ENCODE data around the gene WDR4. TPM values are rescaled to one million over a fixed set of nuclear protein-coding genes. Genes with fewer than 3 reads are reported as not detected.
"Not testable (repeated sequence)": the region's sequence is repeated elsewhere in the genome, so short reads cannot be mapped to it uniquely, and the experiment has no call there.

Gene WDR4
- total and polyA plus RNA-seq, 4 donors = 2.5 to 13.9 (median 8.4) TPM

DNA sequence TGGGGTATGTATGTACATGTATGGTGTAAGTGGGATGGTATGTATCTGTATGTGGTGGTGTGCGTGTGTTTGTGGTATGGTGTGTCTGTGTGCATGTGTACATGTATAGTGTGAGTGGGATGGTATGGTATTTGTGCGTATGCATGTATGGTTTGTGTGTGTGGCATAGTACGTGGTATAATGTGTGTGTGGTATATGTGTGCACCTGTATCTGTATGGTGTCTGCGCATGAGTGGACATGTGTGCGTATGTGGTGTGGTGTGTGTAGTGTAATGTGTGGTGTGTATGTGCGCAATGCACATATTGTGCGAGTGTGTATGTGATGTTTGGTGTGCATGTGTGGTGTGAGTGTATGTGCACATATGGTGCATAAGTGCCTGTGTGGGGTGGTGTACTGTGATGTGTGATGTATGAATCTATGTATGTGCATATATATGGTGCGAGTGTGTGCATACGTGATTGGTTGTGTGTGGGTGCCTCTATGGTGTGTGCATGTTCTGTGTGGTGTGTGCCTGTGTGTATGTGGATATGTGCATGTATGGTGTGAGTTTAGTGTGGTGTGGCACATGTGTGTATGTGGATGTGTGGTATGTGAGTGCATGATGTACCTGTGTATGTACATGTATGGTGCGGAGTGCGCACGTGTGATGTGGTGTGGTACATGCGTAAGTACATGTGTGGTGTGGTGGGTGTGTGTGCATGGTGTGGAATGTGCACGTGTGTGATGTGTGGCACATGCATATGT is 38.8 kb downstream of the WDR4 start:
- Histone ChIP-seq H3K4me1 (ENCODE audit: control insufficient read depth in 1 of 2, insufficient read depth in 2 of 2, low read length in 2 of 2) (no peaks in the 10 kb centered on the region), H3K36me3 (ENCODE audit: control insufficient read depth in 1 of 2, insufficient read depth in 2 of 2, low read length in 1 of 2) (peaks cover 0 to 8% of the 10 kb centered on the region in 2 donors), H3K27me3 (ENCODE audit: control insufficient read depth in 1 of 2, insufficient read depth in 2 of 2, low read length in 1 of 2) (no peaks in the 10 kb centered on the region), H3K4me3 (ENCODE audit: low read length in 2 of 2) (no peak overlapping the region), H3K9me3 (ENCODE audit: control insufficient read depth, low read length) (no peaks in the 10 kb centered on the region), H3K27ac (ENCODE audit: low read depth in 1 of 2, low read length in 2 of 2) (no peak overlapping the region)
- 95 to 96% methylated on average over 14 of the region's 14 CpGs for WGBS, 2 donors
- intact Hi-C loops (cut with DNase I) = no loop called here
- DNase-seq (peak in 1 of 2 donors; percentile 26), ATAC-seq (ENCODE audit: low FRiP score) (no peak)

DNA sequence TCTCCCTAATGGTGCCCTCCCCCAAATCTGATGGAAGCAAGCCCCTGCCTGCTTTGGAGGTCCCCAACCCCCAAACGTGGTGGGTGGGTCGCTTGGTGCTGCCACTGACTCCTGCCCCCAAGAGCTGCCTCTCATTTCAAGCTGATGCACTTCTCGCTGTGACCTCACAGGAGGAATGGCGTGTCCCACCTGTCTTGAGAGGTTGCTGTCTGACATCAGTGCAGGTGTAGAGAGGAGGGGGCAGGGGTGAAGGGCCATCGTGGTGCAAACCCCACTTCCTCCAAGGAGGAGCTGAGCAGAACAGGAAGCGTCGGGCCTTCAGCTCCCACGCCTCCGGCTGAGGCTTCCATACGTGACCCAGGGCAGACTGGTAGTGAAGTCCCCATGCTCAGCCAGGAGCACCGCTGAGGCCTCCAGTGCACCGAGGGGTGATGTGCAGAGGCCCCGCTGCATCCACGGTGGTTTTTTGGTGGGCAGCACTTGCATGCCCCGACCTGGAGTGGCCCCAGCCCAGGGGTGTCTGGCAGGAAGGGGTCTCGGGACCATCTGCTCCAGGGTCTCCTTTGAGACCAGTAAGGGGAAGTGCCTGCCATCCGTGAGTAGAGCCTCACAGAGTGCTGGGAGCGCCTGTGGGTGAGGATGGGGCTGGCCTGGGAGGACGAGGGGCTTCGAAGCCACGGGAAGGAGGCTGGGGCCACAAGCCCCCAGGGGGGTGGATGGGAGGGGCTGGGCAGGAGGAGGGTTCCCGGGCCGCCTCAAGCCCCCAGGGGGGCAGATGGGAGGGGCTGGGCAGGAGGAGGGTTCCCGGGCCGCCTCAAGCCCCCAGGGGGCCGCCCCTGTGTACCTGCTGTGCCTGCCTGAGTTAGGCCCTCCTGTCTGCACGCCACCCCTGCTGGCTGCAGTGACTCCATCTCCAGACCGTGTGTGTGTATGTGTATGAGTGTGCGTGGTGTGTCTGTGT is 39.8 kb downstream of the WDR4 start:
- Histone ChIP-seq H3K9me3 (ENCODE audit: control insufficient read depth, low read length) (no peaks in the 10 kb centered on the region), H3K27ac (ENCODE audit: low read depth in 1 of 2, low read length in 2 of 2) (no peak overlapping the region), H3K27me3 (ENCODE audit: control insufficient read depth in 1 of 2, insufficient read depth in 2 of 2, low read length in 1 of 2) (no peaks in the 10 kb centered on the region), H3K36me3 (ENCODE audit: control insufficient read depth in 1 of 2, insufficient read depth in 2 of 2, low read length in 1 of 2) (peaks cover 0 to 8% of the 10 kb centered on the region in 2 donors), H3K4me1 (ENCODE audit: control insufficient read depth in 1 of 2, insufficient read depth in 2 of 2, low read length in 2 of 2) (no peaks in the 10 kb centered on the region), H3K4me3 (ENCODE audit: low read length in 2 of 2) (no peak overlapping the region)
- ATAC-seq (ENCODE audit: low FRiP score) (no peak), DNase-seq (peak in 1 of 2 donors; percentile 66)
- 87 to 93% methylated on average over 23 to 29 of the region's 29 CpGs for WGBS, 2 donors
- intact Hi-C loops (cut with DNase I) = no loop called here

DNA sequence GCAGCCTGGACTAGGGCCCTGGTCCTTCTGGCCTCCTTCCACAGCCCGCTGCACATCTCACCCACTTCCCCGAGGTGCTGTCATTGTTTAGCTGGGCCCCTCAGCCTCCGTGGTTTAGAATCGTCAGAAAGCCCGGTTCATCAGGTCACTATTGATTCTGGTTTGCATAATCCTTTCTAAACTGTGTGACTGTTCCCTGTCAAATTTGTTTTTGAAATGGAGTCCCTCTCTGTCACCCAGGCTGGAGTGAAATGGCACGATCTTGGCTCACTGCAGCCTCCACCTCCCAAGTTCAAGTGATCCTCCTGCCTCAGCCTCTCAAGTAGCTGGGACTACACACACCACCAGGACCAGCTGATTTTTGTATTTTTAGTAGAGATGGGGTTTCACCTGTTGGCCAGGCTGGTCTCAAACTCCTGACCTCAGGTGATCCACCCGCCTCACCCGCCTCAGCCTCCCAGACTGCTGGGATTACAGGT is 41.1 kb downstream of the WDR4 start:
- H3K27me3 ChIP-seq (ENCODE audit: control insufficient read depth in 1 of 2, insufficient read depth in 2 of 2, low read length in 1 of 2); H3K4me3 ChIP-seq (ENCODE audit: low read length in 2 of 2); H3K36me3 ChIP-seq (ENCODE audit: control insufficient read depth in 1 of 2, insufficient read depth in 2 of 2, low read length in 1 of 2); H3K9me3 ChIP-seq (ENCODE audit: control insufficient read depth, low read length); H3K27ac ChIP-seq (ENCODE audit: low read depth in 1 of 2, low read length in 2 of 2); ATAC-seq (ENCODE audit: low FRiP score); H3K4me1 ChIP-seq (ENCODE audit: control insufficient read depth in 1 of 2, insufficient read depth in 2 of 2, low read length in 2 of 2); intact Hi-C loops (cut with DNase I): not testable (repeated sequence)
- peak in 1 of 2 donors; percentile 34 for DNase-seq
- WGBS, 2 donors = 69 to 75% methylated on average over 8 of the region's 8 CpGs

DNA sequence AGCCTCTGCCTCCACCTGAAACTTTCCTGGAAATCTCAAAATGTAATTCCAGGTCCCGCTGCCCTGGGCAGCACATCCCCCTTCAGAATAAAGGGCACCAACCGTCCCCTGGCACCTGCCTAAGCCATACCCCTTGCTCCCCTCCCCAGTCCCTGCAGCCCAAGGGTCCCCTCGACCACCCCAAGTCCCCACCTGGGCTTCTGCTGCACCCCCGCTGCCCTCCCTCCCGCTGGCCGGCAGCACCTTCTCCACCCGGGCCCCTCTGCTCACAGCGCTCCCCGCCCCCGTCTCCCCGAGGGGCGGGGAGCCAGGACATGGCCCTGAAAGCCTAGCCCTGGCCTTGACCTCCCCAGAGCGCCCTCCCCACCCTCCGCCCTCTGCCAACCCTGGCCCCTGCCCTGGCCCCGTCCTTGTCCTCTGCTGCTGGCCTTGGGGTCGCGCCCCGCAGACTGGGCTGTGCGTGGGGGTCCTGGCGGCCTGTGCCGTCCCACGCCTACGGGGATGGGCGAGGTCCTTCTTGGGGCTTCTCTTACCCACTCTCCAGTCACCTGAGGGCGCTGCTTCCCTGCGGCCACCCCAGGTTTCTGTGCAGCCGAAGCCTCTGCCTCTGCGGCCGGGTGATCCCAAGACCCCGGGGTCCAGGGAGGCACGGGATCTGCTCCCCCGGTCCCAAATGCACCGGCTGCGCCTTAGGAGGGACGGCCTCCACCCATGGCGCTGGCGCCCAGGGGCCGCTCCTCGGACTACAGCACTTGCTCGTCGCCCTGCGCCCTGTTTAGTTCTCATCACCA is 41.7 kb downstream of the WDR4 start:
- 43 to 53% methylated on average over 37 to 42 of the region's 42 CpGs for WGBS, 2 donors
- no peak overlapping the region for H3K27ac ChIP-seq (ENCODE audit: low read depth in 1 of 2, low read length in 2 of 2)
- H3K27me3 ChIP-seq (ENCODE audit: control insufficient read depth in 1 of 2, insufficient read depth in 2 of 2, low read length in 1 of 2) = no peaks in the 10 kb centered on the region
- no peaks in the 10 kb centered on the region for H3K9me3 ChIP-seq (ENCODE audit: control insufficient read depth, low read length)
- no peak overlapping the region for H3K4me3 ChIP-seq (ENCODE audit: low read length in 2 of 2)
- ATAC-seq (ENCODE audit: low FRiP score) (peak; percentile 2), DNase-seq (peak in 1 of 2 donors; percentile 74)
- H3K36me3 ChIP-seq (ENCODE audit: control insufficient read depth in 1 of 2, insufficient read depth in 2 of 2, low read length in 1 of 2) = peaks cover 0 to 8% of the 10 kb centered on the region in 2 donors
- H3K4me1 ChIP-seq (ENCODE audit: control insufficient read depth in 1 of 2, insufficient read depth in 2 of 2, low read length in 2 of 2) = no peaks in the 10 kb centered on the region
- intact Hi-C loops (cut with DNase I) = no loop called here

DNA sequence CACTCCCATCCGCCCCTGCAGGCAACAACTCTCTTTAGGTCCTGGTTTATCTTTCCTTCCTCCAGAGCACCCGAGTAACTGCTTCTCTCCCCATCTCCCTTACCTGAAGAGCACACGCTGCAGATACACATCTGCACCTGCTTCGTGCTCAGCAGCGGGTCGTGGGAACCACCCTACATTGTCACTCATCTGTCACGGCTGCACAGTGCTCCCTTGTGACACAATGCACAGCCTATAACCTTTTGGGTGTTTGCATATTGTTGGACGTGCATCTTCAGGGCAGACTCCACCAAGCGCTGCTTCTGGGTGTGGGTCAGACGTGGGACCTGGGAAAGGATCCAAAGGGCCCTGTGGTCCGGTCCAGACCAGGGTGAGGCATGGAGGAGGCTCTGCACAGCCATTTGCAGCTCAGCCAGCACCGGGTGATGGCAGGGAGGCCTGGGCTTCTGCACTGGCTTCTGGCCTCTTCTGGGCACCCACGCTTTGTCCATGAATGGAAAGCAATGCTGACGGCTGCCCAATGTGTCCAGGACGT is 42.5 kb downstream of the WDR4 start:
- Histone ChIP-seq H3K36me3 (ENCODE audit: control insufficient read depth in 1 of 2, insufficient read depth in 2 of 2, low read length in 1 of 2) (peaks cover 0 to 8% of the 10 kb centered on the region in 2 donors), H3K27ac (ENCODE audit: low read depth in 1 of 2, low read length in 2 of 2) (no peak overlapping the region), H3K4me3 (ENCODE audit: low read length in 2 of 2) (no peak overlapping the region), H3K9me3 (ENCODE audit: control insufficient read depth, low read length) (no peaks in the 10 kb centered on the region), H3K27me3 (ENCODE audit: control insufficient read depth in 1 of 2, insufficient read depth in 2 of 2, low read length in 1 of 2) (no peaks in the 10 kb centered on the region), H3K4me1 (ENCODE audit: control insufficient read depth in 1 of 2, insufficient read depth in 2 of 2, low read length in 2 of 2) (no peaks in the 10 kb centered on the region)
- DNase-seq = peak in 1 of 2 donors; percentile 55
- no peak for ATAC-seq (ENCODE audit: low FRiP score)
- intact Hi-C loops (cut with DNase I) = no loop called here
- WGBS, 2 donors = 48 to 52% methylated on average over 15 of the region's 15 CpGs

DNA sequence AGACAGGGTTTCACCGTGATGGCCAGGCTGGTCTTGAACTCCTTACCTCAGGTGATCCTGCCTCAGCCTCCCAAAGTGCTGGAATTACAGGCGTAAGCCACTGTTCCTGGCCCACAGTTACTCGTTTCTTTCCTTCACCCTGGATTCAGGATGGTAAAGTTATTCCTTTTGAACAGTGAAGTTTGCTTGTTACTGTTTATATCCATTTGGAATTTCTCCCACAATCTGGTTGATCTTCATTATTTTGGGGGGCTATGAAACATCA is 43.0 kb downstream of the WDR4 start:
- no peak for ATAC-seq (ENCODE audit: low FRiP score)
- intact Hi-C loops (cut with DNase I) = no loop called here
- no peak for DNase-seq
- Histone ChIP-seq H3K27ac (ENCODE audit: low read depth in 1 of 2, low read length in 2 of 2) (no peak overlapping the region), H3K4me3 (ENCODE audit: low read length in 2 of 2) (no peak overlapping the region), H3K36me3 (ENCODE audit: control insufficient read depth in 1 of 2, insufficient read depth in 2 of 2, low read length in 1 of 2) (peaks cover 0 to 6% of the 10 kb centered on the region in 2 donors), H3K4me1 (ENCODE audit: control insufficient read depth in 1 of 2, insufficient read depth in 2 of 2, low read length in 2 of 2) (no peaks in the 10 kb centered on the region), H3K9me3 (ENCODE audit: control insufficient read depth, low read length) (no peaks in the 10 kb centered on the region), H3K27me3 (ENCODE audit: control insufficient read depth in 1 of 2, insufficient read depth in 2 of 2, low read length in 1 of 2) (no peaks in the 10 kb centered on the region)
- 76 to 87% methylated on average over 3 of the region's 3 CpGs for WGBS, 2 donors

DNA sequence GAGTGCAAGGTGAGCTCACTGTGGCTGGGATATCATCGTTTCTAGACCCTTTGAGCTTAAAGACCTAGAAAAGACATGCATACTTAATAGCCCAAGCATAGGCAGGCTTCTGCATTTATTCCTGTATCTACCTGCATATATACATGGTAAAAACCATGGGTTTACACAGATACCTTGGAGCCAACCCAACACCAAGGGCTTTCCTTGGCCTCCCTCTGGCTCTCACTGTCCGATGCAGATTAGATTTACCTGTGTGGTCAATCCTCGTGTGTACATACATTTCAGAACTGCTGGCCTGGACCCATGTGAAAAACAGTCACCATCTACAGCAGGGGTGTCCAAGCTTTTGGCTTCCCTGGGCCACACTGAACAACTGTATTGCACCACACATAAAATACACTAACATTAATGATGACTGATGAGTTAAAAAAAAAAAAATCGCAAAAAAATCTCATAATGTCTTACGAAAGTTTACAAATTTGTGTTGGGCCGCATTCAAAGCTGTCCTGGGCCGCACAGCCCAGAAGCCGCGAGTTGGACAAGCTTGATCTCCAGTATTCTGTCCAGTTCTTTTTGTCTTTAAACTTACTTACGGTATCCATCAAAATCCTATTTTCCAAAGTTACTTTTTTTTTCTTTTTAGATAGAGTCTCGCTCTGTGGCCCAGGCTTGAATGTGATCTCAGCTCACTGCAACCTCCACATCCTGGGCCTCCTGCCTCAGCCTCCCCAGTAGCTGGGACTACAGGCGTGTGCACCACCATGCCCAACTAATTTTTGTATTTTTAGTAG is 43.5 kb downstream of the WDR4 start:
- intact Hi-C loops (cut with DNase I) = no loop called here
- DNase-seq = peak in 1 of 2 donors; percentile 21
- WGBS, 2 donors = 82 to 83% methylated on average over 12 of the region's 12 CpGs
- no peaks in the 10 kb centered on the region for H3K4me1 ChIP-seq (ENCODE audit: control insufficient read depth in 1 of 2, insufficient read depth in 2 of 2, low read length in 2 of 2)
- ATAC-seq (ENCODE audit: low FRiP score) = no peak
- H3K36me3 ChIP-seq (ENCODE audit: control insufficient read depth in 1 of 2, insufficient read depth in 2 of 2, low read length in 1 of 2) = peaks cover 0 to 5% of the 10 kb centered on the region in 2 donors
- H3K4me3 ChIP-seq (ENCODE audit: low read length in 2 of 2) = no peak overlapping the region
- no peak overlapping the region for H3K27ac ChIP-seq (ENCODE audit: low read depth in 1 of 2, low read length in 2 of 2)
- no peaks in the 10 kb centered on the region for H3K27me3 ChIP-seq (ENCODE audit: control insufficient read depth in 1 of 2, insufficient read depth in 2 of 2, low read length in 1 of 2)
- no peaks in the 10 kb centered on the region for H3K9me3 ChIP-seq (ENCODE audit: control insufficient read depth, low read length)

DNA sequence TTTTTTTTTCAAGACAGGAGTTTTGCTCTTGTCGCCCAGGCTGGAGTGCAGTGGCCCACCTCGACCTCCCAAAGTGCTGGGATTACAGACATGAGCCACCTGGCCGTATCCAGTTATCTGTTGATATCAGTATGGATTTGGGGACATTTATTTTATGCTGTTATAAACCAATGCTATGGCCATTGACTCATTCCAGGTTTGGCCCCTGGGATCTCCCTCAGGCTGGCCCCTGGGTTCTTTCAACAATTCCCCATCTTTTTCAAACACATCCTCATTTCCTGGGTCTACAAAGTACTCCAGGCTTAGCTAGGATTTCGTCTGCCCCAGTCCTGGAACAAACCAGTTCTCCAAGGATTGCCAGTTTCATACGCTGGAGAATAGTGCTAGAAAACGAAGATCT is 44.1 kb downstream of the WDR4 start:
- ATAC-seq (ENCODE audit: low FRiP score) (no peak), DNase-seq (no peak)

More for the DNA sequence above, 44.1 kb downstream of the WDR4 start:
- no peaks in the 10 kb centered on the region for H3K36me3 ChIP-seq (ENCODE audit: control insufficient read depth in 1 of 2, insufficient read depth in 2 of 2, low read length in 1 of 2)
- H3K4me1 ChIP-seq (ENCODE audit: control insufficient read depth in 1 of 2, insufficient read depth in 2 of 2, low read length in 2 of 2) = no peaks in the 10 kb centered on the region
- 82 to 83% methylated on average over 6 of the region's 6 CpGs for WGBS, 2 donors
- H3K9me3 ChIP-seq (ENCODE audit: control insufficient read depth, low read length) = no peaks in the 10 kb centered on the region
- H3K4me3 ChIP-seq (ENCODE audit: low read length in 2 of 2) = no peak overlapping the region
- no peaks in the 10 kb centered on the region for H3K27me3 ChIP-seq (ENCODE audit: control insufficient read depth in 1 of 2, insufficient read depth in 2 of 2, low read length in 1 of 2)
- no peak overlapping the region for H3K27ac ChIP-seq (ENCODE audit: low read depth in 1 of 2, low read length in 2 of 2)
- intact Hi-C loops (cut with DNase I) = no loop called here
